Stimulated activated naive CD8-positive, alpha-beta T cell treated with anti-CD3 and anti-CD28 coated beads, Interleukin-15, amount 100 ng/mL, for 72 hours (primary cell): ENCODE measurements around the gene HOXA7.
A peak's percentile ranks its signal among the peaks of the same experiment; 100 is the strongest.

Experiments
- ATAC-seq: fragments of 150-1000 bp; cut with Tn5 transposase; 2 replicates; pipeline ENCODE4 v1.10.0; 2021; ENCODE audit warnings: mild to moderate bottlenecking, moderate library complexity
- DNase-seq, 2 donors: peaks; one replicate each; pipeline ENCODE4 v3.0.0; 2021 to 2022
- H3K27ac Mint-ChIP-seq, 2 donors: one replicate each; pipeline ENCODE4 v1.8.0; 2022; ENCODE audit warnings: mild to moderate bottlenecking in 2 of 2, mixed read lengths in 2 of 2, moderate library complexity in 2 of 2
- H3K27me3 Mint-ChIP-seq: one replicate; pipeline ENCODE4 v1.8.0; 2022; ENCODE audit warnings: mixed read lengths
- H3K4me1 Mint-ChIP-seq: one replicate; pipeline ENCODE4 v1.8.0; 2022; ENCODE audit warnings: mild to moderate bottlenecking, mixed read lengths
- H3K4me3 Mint-ChIP-seq, 2 donors: one replicate each; pipeline ENCODE4 v1.8.0; 2022; ENCODE audit warnings: mild to moderate bottlenecking in 2 of 2, mixed read lengths in 2 of 2, moderate library complexity in 1 of 2
- H3K9me3 Mint-ChIP-seq, 2 donors: one replicate each; pipeline ENCODE4 v1.8.0; 2022; ENCODE audit warnings: mixed read lengths in 2 of 2

The HOXA7 gene

GRCh38 chr7:27123477-27124053 is 32.9 kb downstream of the HOXA7 start:
- Mint-ChIP-seq H3K27me3 (peaks cover 43% of the 10 kb centered on the region), H3K4me1 (no peaks in the 10 kb centered on the region), H3K9me3 (no peaks in the 10 kb centered on the region), H3K27ac (no peak overlapping the region), H3K4me3 (no peak overlapping the region)
- ATAC-seq (no peak), DNase-seq (no peak)

DNA sequence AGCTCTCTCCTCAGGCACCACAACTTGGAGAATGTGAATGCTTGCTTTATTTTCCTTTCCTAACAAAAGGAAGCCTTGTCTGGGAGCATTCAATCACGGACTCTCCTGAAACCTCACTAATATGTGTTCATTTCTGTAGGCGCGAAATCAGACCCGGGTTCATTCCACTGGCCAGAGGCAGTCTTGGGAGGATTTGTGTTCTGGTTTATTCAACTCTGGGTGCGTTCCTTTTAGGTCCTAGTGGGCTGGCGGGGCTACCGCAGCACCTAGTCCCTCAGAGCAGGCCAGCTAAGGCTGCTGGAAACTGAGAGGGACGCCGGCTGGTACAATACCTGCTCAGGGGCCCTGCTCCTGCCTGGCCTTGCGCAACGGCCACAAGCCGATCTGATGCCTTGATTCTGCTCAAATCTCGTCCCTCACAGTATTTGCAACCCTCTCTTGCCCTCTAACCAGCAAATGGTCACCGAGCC is 33.4 kb downstream of the HOXA7 start:
- no peak overlapping the region for H3K27ac Mint-ChIP-seq
- H3K4me3 Mint-ChIP-seq: no peak overlapping the region
- H3K27me3 Mint-ChIP-seq: peaks cover 38% of the 10 kb centered on the region
- H3K9me3 Mint-ChIP-seq: no peaks in the 10 kb centered on the region
- ATAC-seq (no peak), DNase-seq (no peak)
- H3K4me1 Mint-ChIP-seq: no peaks in the 10 kb centered on the region

DNA sequence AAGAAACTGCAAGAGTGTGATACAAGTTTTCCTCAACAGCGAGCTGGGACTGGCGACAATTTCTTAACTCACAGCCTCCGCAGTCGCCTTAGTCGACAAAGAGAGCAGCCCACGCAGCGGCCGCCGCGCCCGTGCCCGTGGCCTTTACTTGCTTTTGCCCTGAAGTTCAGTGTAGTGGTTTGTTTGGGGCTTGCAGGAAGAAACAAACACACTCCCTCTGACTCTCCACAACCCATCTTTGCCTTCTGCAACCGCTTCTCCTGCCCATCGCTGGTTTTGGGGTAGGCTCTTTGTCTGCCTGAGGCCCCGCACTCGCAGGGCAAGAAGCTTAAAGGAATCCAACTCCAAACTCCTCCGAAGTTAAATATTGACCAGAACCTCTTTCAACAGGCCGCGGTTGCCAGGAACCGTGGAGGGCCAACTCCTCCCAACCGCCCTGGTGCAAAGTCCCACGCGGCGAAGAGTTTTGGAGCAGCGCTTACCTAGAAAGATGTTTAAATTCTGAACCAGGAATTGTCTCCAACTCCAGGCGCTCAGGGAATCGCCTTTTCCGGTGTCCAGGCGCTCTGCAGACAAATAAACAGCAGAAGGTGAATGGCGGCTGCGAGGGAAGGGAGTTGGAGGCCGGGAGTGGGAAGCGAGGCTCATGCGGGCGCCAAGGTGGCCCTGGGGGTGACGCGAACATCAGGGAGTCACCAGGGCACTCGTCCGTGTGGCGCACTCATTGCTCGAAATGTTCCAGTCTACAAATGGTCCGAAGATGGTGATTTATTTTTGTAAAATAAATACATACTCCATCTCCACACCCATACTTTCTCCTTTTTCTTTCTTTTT is 34.2 kb downstream of the HOXA7 start:
- Mint-ChIP-seq H3K9me3 (no peaks in the 10 kb centered on the region), H3K27me3 (peaks cover 30% of the 10 kb centered on the region), H3K4me1 (no peaks in the 10 kb centered on the region), H3K4me3 (no peak overlapping the region), H3K27ac (no peak overlapping the region)
- ATAC-seq (no peak), DNase-seq (no peak)

DNA sequence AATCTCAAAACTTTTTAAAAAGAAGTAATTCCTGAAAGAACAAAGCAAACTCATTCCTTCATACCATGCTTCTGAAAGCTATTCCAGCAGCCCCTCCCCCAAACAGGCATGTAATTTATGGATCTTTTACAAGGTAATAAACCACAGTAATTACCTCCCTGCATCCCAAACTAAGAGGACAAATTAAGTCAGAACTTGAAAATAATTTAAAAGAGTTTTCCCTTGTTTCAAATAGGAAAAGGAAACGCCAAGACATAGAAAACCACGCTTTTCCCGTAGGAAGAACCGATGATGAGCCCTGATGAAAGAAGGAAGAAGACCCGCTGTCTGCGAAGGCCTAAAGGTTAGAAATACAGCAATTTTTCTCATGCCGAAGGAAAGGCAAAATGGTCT is 34.8 kb downstream of the HOXA7 start:
- Mint-ChIP-seq H3K27me3 (peaks cover 25% of the 10 kb centered on the region), H3K9me3 (no peaks in the 10 kb centered on the region), H3K4me3 (no peak overlapping the region), H3K4me1 (no peaks in the 10 kb centered on the region), H3K27ac (no peak overlapping the region)
- ATAC-seq (no peak), DNase-seq (no peak)

DNA sequence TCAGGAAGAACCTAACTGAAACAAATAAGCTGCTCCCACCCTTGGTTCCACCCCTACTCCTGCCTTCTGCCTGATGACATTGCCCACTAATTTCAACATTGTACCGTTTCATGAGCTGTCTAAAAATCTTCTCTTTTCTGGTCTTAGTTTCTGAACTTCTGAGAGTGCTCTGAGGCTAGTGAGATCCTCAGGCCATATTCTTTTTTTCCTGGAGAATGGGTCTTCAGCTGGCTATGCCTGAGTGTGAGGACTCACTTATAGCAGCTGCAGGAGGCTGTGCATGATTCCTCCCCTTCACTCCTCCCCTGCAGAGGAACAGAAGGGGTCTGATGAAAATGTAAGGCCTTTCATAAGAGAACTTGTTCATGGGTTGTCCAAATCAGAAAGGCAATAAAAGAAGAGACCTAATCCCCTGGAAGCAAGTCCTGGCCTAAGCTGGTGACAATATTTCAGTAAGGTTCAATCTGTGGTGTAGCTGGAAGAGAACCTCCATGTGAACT is 37.0 kb downstream of the HOXA7 start:
- ATAC-seq (no peak), DNase-seq (no peak)
- no peak overlapping the region for H3K4me3 Mint-ChIP-seq
- no peaks in the 10 kb centered on the region for H3K9me3 Mint-ChIP-seq
- H3K4me1 Mint-ChIP-seq: no peaks in the 10 kb centered on the region
- H3K27me3 Mint-ChIP-seq: peaks cover 8% of the 10 kb centered on the region
- no peak overlapping the region for H3K27ac Mint-ChIP-seq

- H3K27me3 Mint-ChIP-seq: no peaks in the 10 kb centered on the region
- H3K4me1 Mint-ChIP-seq: no peaks in the 10 kb centered on the region
- H3K9me3 Mint-ChIP-seq: no peaks in the 10 kb centered on the region
- H3K4me3 Mint-ChIP-seq: no peak overlapping the region
- DNase-seq: no peak
- H3K27ac Mint-ChIP-seq: no peak overlapping the region
- no peak for ATAC-seq
Measured at GRCh38 chr7:27118580-27118979, 37.9 kb downstream of the HOXA7 start.

- DNase-seq (no peak), ATAC-seq (no peak)
- Mint-ChIP-seq H3K4me3 (no peak overlapping the region), H3K27ac (peak overlapping the region in 1 of 2 donors; percentile 34), H3K9me3 (no peaks in the 10 kb centered on the region), H3K4me1 (no peaks in the 10 kb centered on the region), H3K27me3 (no peaks in the 10 kb centered on the region)
Measured at GRCh38 chr7:27117887-27118491, 38.5 kb downstream of the HOXA7 start.

- H3K9me3 Mint-ChIP-seq: no peaks in the 10 kb centered on the region
- no peaks in the 10 kb centered on the region for H3K27me3 Mint-ChIP-seq
- DNase-seq (no peak), ATAC-seq (no peak)
- no peaks in the 10 kb centered on the region for H3K4me1 Mint-ChIP-seq
- H3K4me3 Mint-ChIP-seq: no peak overlapping the region
- H3K27ac Mint-ChIP-seq: peak overlapping the region in 1 of 2 donors; percentile 34
Measured at GRCh38 chr7:27116962-27117886, 39.3 kb downstream of the HOXA7 start.

DNA sequence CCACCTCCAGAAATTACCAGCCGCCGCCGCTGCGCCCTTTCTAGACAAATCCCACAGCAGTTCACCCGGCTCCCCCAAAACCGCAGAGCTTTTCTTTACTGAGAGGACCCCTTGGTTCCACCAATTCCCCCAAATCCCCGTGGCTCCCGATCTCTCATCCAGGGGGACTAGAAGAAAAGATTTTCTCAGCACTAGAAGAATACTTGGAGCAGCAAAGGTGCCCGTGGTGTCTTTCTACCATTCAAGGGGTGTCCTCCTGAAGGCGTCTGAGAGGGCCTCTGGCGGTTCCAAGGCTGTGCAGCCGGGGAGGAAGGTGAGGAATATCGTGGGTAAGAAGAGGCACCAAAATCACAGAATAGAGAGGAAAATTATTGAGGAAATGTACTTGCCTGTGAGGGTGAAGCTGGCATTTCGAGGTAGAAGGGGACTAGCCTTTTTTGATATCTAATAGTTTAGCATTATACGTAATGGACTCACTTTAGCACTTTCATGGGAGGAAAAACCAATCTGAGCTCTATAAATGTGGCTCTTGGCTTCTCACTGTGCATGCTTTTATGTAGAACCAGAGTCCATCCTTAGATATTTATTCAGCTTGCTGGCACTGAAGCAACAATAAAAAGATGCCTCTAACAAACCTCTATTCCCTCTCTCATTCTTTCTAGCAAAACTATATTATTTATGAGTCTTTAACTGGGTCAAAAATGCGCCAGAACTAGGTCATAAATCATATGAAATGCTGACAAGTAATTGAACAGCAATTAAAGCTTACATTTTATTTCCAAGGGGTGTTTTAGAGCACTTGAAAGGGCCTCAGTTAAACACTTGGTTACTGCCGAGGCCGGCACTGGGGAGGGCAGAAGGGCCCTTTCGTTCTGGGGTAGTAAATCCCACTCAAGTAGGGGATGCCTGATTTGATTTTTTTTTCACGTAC is 40.2 kb downstream of the HOXA7 start:
- no peaks in the 10 kb centered on the region for H3K4me1 Mint-ChIP-seq
- DNase-seq (no peak), ATAC-seq (no peak)
- no peak overlapping the region for H3K4me3 Mint-ChIP-seq
- H3K27me3 Mint-ChIP-seq: peaks cover 7% of the 10 kb centered on the region
- H3K27ac Mint-ChIP-seq: no peak overlapping the region
- no peaks in the 10 kb centered on the region for H3K9me3 Mint-ChIP-seq

GRCh38 chr7:27115221-27116026 is 41.1 kb downstream of the HOXA7 start:
- ATAC-seq (no peak), DNase-seq (no peak)
- H3K4me1 Mint-ChIP-seq: no peaks in the 10 kb centered on the region
- peaks cover 7% of the 10 kb centered on the region for H3K27me3 Mint-ChIP-seq
- H3K9me3 Mint-ChIP-seq: no peaks in the 10 kb centered on the region
- H3K27ac Mint-ChIP-seq: no peak overlapping the region
- H3K4me3 Mint-ChIP-seq: no peak overlapping the region

DNA sequence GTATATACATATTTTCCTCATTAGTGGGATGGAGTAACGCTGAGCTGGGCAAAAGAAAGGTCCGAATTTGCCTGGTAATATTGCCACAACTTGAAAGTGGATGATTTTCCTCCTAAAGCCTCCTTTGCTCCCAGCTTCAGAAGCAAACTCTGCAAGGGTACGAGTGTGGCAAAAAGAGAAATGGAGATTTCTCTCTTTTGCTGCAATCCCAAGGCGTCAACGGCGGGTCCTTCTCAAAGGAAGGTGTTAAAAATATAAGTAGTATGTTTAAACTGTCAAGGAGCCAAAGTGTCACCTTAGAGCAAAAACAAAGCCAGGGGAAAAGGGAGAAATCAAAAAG is 41.6 kb downstream of the HOXA7 start:
- Mint-ChIP-seq H3K9me3 (no peaks in the 10 kb centered on the region), H3K4me3 (no peak overlapping the region), H3K27ac (no peak overlapping the region), H3K4me1 (no peaks in the 10 kb centered on the region), H3K27me3 (peaks cover 7% of the 10 kb centered on the region)
- DNase-seq (no peak), ATAC-seq (no peak)

DNA sequence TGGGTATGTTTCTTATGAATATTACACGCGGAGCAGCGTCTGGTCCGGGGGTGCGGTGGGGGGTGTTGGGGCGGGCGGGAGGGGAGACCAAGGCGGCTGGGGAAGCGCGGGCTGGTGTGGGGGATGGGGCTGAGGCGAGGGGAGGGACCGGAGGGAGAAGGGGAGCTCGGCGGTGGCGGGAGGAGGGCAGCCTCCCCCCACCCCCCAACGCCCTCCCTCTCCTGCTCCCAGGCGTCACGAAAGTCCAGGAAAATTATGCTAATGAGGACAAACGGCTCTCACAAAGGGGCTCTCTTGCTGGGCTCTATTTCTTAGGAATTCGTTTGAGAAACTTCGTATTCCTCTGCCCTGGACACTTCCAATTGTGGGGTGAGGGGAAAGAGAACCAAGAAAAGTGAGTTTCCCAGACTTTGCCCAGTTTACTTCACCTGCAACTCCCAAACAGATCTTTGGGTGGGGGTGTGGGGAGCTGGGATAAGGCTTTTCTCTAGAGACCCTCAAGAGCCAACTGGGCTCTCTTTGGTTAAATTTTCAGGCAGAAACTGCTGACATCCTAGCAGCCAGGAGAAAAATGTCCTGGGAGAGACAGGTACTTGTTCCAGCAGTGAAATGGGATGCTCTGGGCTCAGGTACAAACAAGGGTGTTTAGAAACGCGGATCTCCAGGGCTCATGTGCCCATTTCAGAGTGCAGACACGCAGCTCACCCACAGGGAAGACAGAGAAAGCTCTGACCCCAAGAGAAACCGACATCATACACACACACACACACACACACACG is 42.3 kb downstream of the HOXA7 start:
- no peak for DNase-seq
- no peaks in the 10 kb centered on the region for H3K4me1 Mint-ChIP-seq
- ATAC-seq: peak; percentile 33
- H3K27me3 Mint-ChIP-seq: peaks cover 7% of the 10 kb centered on the region
- no peak overlapping the region for H3K27ac Mint-ChIP-seq
- H3K9me3 Mint-ChIP-seq: no peaks in the 10 kb centered on the region
- no peak overlapping the region for H3K4me3 Mint-ChIP-seq
